HG02973 (cell line): Measurements from ENCODE around the gene SLC4A11.

Experiments
- ATAC-seq: cut with Tn5 transposase; IDR thresholded peaks from one replicate; pipeline ENCODE4 v1.9.1; 2021; ENCODE audit warnings: moderate library complexity; ENCODE audit not compliant: unreplicated experiment

Gene SLC4A11

GRCh38 chr20:3239026-3239866 lies at the start of gene SLC4A11:
Gene SLC4A11, minus strand, starts transcription at chr20:3239190. Its CDS starts 53 bp downstream, at chr20:3239137.
- no peak for ATAC-seq

DNA sequence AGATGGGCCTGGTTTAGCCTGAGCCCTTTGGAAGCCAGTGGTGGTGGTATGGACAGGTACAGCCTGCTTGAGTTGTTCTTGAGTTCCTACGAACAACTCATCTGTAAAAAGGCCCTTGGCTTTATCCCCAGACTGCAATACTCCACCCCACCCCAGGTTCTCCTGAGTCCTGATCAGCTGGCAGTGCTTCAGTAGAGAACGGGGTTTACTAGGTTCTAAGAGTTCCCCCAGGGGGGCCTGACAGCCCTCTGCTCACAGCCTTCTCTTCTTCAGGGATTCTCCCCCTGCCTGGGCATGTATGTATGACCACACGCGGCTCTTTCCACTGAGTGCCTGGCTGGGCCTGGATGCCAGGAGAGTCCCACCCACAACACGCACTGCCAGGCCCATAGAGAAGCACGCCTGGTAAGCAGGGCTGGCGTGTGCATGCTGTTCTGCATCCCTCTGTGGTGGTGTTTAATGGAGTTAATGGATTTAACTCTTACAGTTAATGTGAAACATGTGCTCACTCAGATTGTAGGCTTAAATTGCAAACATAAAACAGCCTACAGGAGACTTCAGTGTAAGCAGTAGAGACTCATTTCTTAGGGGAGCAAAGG lies 44.3 kb upstream of the SLC4A11 start:
- no peak for ATAC-seq

GRCh38 chr20:3282271-3283221 lies 43.6 kb upstream of the SLC4A11 start:
- ATAC-seq, result no peak

- no peak for ATAC-seq
Measured at GRCh38 chr20:3281437-3281836, 42.4 kb upstream of the SLC4A11 start.

DNA sequence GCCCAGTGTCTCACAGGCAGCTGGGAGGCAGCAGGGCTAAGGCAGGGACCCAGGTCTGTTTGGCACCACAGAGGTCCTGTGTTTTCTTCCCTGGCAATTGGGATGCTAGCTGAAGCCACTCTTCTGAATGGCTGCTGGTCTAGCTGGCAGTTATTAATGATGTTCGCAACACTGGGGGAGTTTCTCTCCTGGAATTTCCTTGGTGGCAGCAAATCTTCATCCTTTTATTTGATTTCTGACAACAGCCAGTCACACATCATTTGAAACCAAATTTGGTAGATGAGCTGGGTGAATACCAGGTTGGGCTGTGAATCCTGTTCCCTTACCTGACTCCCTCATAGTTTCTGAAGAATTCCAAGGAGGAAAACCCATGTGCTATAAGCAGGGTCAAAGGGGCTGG lies 40.8 kb upstream of the SLC4A11 start:
- ATAC-seq, result no peak

DNA sequence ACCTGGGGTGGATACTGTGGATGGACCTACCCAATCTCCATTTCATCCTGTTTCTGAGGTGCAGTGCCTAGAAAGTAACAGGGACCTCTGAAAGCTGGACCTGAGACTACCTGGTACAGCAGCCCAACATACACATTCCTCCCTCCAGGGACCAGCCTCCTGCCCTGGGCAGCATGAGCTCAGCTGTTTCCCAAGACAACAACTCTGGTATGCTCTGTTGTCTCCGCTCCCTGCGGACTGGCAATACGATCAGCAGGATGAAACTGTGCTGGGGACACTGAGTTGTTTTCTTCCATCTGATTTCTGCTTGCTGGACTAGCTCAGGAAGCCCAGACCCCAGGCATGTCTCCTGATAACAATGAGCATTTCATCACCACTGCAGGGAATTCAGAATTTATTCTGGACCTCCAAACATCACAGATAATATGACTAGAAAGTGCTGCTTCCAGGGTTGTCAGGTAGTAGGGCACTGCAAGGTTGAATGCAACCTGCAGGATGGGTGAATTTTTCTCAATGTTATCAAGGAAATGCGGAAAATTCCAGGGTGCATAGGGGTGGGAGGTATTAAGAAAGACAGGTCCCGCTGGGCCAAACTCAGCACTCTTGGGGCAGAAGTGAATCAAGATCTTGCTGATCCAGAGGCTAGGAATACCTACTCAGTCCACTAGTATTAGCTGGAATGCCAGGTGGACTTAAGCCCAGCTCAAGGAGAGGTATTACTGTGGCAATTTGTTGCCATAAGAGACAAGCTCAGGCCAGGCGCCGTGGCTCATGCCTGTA lies 38.9 kb upstream of the SLC4A11 start:
- ATAC-seq, result no peak

- no peak for ATAC-seq
Measured at GRCh38 chr20:3276680-3277015, 37.7 kb upstream of the SLC4A11 start.

GRCh38 chr20:3275966-3276679 lies 37.1 kb upstream of the SLC4A11 start:
- no peak for ATAC-seq

DNA sequence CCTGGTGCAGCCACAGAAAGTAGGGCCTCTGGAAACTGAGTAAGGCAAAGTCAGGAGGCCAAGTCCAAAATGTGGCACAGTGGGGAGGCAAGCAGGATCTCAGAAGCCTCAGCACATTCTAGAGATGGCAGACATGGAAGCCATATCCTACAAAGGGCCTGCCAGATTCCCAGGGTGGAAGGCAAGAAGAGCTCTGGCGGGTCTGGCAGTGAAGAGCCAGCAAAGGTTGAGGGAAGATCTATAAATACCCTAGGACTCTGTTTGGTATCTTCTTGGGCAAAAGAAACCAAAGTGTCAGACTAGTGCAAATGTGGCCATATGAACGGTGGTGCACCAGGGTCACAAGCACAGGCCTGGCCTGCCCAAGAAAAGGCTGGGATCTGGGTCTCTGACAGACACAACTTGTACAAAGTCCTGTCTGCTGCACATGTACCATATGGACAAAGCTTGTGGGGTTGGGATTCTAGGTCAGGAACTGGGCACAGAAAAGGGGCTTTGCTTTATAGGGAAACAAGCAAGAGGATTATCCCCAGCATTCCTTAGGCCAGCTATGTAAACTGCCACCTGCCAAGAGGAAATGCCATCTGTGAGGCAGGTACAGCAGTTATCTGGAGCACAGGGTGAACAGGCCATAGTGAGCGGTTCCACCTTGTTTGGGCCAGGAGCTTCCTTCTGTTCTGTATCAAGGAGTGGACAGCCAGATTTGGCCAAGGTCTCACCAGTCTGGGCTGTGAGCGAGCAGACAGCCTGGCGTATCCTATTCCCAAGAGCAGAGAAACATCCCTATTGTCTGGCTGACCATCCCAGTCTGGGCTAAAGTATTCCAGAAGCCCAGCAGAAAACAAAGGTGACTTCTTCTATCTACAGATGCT lies 36.3 kb upstream of the SLC4A11 start:
- no peak for ATAC-seq

- ATAC-seq, result no peak
Measured at GRCh38 chr20:3273371-3273770, 34.4 kb upstream of the SLC4A11 start.

DNA sequence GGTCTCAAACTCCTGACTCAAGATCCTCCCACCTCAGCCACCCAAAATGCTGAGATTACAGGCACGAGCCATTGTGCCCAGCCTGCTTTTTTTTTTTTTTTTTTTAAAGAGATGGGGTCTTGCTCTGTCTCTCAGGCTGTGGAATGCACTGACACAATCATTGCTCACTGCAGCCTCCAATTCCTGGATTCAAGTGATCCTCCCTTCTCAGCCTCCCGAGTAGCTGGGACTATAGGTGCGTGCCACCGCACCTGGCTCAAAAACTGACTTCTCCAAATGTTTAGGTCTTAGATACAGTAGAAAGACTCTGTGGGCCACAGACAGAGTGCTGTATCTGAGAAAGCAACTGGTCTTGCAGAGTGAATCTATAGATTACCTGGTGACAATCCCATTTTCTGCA lies 31.1 kb upstream of the SLC4A11 start:
- no peak for ATAC-seq

- ATAC-seq, result no peak
Measured at GRCh38 chr20:3262566-3262965, 23.6 kb upstream of the SLC4A11 start.

DNA sequence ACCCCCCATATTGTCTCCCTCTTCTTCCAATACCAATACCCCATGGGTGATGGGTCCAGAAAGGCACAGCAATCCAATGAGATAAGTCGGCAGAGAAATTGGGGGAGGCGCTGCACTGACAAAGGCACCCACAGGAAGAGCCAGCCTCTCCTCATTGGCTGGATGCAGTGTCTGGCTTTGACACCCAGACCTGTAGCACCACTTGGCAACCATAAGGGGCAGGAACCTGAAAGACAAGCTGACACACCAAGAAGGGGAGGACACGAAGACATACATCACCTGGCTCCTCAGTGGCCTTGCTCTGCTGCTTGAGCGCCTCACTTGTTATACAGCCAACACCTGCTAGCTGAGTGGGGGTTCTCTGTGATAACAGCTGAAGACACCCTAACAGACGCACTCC lies 19.4 kb upstream of the SLC4A11 start:
- no peak for ATAC-seq

- ATAC-seq, result no peak
Measured at GRCh38 chr20:3255728-3256127, 16.7 kb upstream of the SLC4A11 start.

DNA sequence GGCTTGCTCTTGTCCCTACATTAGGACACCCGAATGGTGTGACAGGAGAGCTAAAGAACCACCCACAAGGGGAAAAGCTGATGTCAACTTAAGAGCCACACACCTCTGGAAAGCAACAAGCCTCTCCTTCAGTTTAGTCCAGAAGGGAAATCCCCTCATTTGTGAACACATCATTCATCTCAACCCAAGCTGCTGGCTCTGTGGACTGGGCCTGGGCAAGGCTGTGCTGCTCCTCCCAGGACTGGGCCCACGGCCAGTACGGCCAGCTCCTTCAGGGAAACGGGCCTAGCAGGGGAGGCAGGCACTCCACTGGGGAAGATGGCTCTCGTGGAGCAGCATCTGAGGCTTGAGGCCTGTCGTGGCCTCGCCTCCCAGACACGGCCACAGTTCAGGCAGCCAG lies 12.8 kb upstream of the SLC4A11 start:
- ATAC-seq, result no peak

DNA sequence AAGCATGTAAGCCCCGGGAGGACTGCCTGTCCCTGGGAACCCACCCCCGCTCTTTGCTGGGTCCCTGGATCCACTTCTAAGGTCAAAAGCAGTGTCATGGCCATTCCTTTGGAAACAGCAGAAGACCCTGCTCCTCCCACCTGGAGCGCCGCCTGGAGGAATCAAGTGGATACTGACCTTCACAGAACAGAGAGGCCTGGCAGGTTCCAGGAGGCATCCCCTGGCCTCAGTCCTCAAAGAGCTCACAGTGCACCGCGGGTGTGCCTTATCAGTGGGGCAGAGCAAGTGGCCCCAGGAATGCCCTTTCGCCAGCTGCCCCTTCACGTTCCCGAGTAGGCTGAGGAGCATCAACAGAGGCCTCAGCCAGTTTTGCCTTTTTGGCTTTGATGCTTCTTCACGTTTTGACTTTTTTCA lies 11.1 kb upstream of the SLC4A11 start:
- ATAC-seq, result no peak

GRCh38 chr20:3248993-3249347 lies 10.0 kb upstream of the SLC4A11 start:
- no peak for ATAC-seq

- no peak for ATAC-seq
Measured at GRCh38 chr20:3248167-3248992, 9.4 kb upstream of the SLC4A11 start.
